Ovary (tissue), 9 donors: ENCODE measurements around the gene ADAM33. TPM values are rescaled to one million over a fixed set of nuclear protein-coding genes. Genes with fewer than 3 reads are reported as not detected.

Experiments used
- DNase-seq, 5 donors: peaks; one replicate each; pipeline ENCODE4 v3.0.0-alpha.2; 2019 to 2020
- H3K27ac ChIP-seq, 2 donors: fragments of 200-600 bp; one replicate each; pipeline versions ENCODE4 v1.5.1 to v1.8.0; 2019 to 2022
- H3K27me3 ChIP-seq: fragments of 200-600 bp; one replicate; pipeline ENCODE4 v1.8.0; 2022
- H3K36me3 ChIP-seq: fragments of 200-600 bp; sonication (generic); one replicate; pipeline ENCODE4 v1.5.1; 2019
- H3K4me1 ChIP-seq: one replicate; pipeline ENCODE4 v1.8.1; 2013; ENCODE audit warnings: mild to moderate bottlenecking, moderate library complexity; ENCODE audit not compliant: insufficient read depth
- H3K4me3 ChIP-seq: fragments of 200-600 bp; sonication (generic); one replicate; pipeline ENCODE4 v1.5.1; 2017
- H3K9me3 ChIP-seq, 2 donors: fragments of 200-600 bp in 1 of 2; sonication (generic) in 1 of 2; one replicate each; pipeline versions ENCODE4 v1.5.1 to v1.8.1; 2013 to 2019; ENCODE audit warnings: mild to moderate bottlenecking in 1 of 2, moderate library complexity in 1 of 2
- CTCF ChIP-seq, 3 donors: fragments of 450-650 bp in 2 of 3; fragments of 200-600 bp in 1 of 3; IDR thresholded peaks; one replicate each; pipeline versions ENCODE4 v1.5.1 to v1.8.0; 2016 to 2022; ENCODE audit warnings: antibody characterized with exemption in 3 of 3, mild to moderate bottlenecking in 1 of 3
- EP300 ChIP-seq: sonication (generic); formaldehyde crosslinking; IDR thresholded peaks from one replicate; pipeline ENCODE4 v1.6.1; 2017; ENCODE audit warnings: antibody characterized with exemption
- POLR2A ChIP-seq: fragments of 450-650 bp; IDR thresholded peaks from one replicate; pipeline ENCODE4 v1.6.1; 2017; ENCODE audit warnings: antibody characterized with exemption, mild to moderate bottlenecking, moderate library complexity
- WGBS, 3 donors: extraction: QIAGEN DNeasy Blood & Tissue Kit in 1 of 3; methylation state at CpG; one replicate each; pipeline versions ENCODE4 v1.1.5 to v1.1.7; 2013 to 2017; 5-methylcytosine and 5-hydroxymethylcytosine counted together
- intact Hi-C, 4 donors: fragments of 100-400 bp; cut with DNase I; formaldehyde crosslinking; loops; one replicate each; pipeline versions ENCODE4 v1.11.0 to v1.15.1; 2022 to 2023
- polyA plus RNA-seq, 2 donors: library from polyadenylated mRNA; stranded (reverse); fragments of 200-250 nt in 1 of 2; fragments of 350-450 nt in 1 of 2; fragmentation: Illumina TruSeq in 1 of 2; extraction: RNeasy Lipid Tissue Mini Kit (QIAGEN cat#74804) in 1 of 2; gene quantifications; one replicate each; pipeline ENCODE4 v1.2.3, GENCODE V29; 2013 to 2014
- total RNA-seq, 7 donors: library from RNA; depleted of rRNA in 2 of 7; stranded (reverse); fragments of >200 nt in 2 of 7; fragmentation: NEBNext Ultra II Directional in 3 of 7; extraction: Animal tissue kit (Norgen Biotek cat#: 25700) in 3 of 7; gene quantifications; one replicate each; pipeline versions ENCODE4 v1.1.0 to v1.2.4, GENCODE V29; 2016 to 2023
- donor health status: DM: no; HTN: no; CAD: no; lungs with moderate emphysema.
- donor health status: DM: no; HTN: no; CAD: no.
- donor health status: Bipolar disorder and iron deficiency.
- donor health status: DM: yes; HTN: yes; CAD: no.
- donor health status: DM: no; HTN: no; CAD: no.
- donor health status: DM: yes; HTN: yes; CAD: no.

ADAM33 gene
- total and polyA plus RNA-seq, 9 donors: 12.4 to 68.1 (median 26.1) TPM

DNA sequence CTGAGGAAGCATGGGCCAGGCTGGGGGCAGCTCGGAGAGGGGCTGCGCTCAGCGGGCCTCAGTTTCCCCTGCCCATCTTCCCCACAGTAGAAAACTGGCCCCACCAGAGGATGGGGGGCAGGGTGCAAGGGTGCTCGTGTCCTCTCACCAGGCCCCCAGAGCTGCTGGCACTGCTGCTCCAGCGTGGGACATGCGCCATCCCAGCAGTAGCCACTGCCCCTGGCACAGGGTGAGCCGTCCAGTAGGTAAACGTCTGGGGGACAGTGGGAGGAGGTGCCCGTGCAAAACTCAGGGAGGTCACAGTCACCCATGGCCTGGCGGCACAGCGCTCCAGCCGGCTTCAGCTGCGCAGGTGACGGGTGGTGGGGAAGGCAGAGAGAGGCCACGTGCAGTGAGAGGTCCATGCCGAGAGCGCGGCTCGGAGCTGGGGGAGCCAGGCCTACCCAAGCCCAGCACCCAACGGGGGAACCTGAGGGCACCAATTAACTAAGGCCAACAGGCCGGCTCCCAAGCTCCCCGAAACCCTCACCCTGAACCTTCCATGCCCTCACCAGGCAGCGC, 9.7 kb downstream of the ADAM33 start:
- intact Hi-C loops: no loop called here
- peak in 1 of 5 donors; percentile 31 for DNase-seq
- H3K27me3 ChIP-seq: no peaks in the 10 kb centered on the region
- no peak overlapping the region for H3K4me3 ChIP-seq
- TF ChIP-seq POLR2A (no peak), CTCF (IDR thresholded peaks at IDR 0.05) (no peak), EP300 (no peak)
- no peak overlapping the region for H3K27ac ChIP-seq
- no peaks in the 10 kb centered on the region for H3K36me3 ChIP-seq
- 67 to 87% (median 75%) methylated on average over 20 to 23 of the region's 23 CpGs for WGBS, 3 donors
- H3K9me3 ChIP-seq: no peaks in the 10 kb centered on the region
- H3K4me1 ChIP-seq: no peaks in the 10 kb centered on the region

- no peaks in the 10 kb centered on the region for H3K36me3 ChIP-seq
- H3K9me3 ChIP-seq: no peaks in the 10 kb centered on the region
- no peak overlapping the region for H3K27ac ChIP-seq
- no peaks in the 10 kb centered on the region for H3K27me3 ChIP-seq
- TF ChIP-seq EP300 (no peak), CTCF (IDR thresholded peaks at IDR 0.05) (no peak), POLR2A (no peak)
- H3K4me1 ChIP-seq: no peaks in the 10 kb centered on the region
- intact Hi-C loops: no loop called here
- no peak overlapping the region for H3K4me3 ChIP-seq
- no peak for DNase-seq
- 90 to 91% (median 91%) methylated on average over 8 to 10 of the region's 10 CpGs for WGBS, 3 donors
These were observed 10.9 kb downstream of the ADAM33 start for GRCh38 chr20:3670945-3671344.

DNA sequence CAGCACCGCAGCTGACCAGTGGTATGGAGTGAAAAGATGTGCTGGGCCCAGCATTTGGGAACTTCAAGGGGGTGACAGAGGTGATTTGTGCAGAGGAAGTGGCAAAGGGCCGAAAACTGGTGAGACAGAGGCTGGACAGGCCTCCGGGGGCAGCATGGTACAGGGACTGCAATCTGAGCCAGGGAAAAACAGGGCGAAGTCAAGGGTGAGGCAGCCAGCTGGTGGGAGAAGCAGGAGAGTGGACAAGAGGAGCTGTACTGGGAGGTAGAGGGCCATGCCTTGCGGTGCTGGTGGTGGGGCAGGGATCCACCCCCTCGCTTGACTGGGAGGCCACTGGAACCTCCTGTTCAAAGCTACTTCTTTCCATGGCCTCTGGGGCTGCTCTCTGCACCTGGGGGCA, 11.3 kb downstream of the ADAM33 start:
- Histone ChIP-seq H3K36me3 (no peaks in the 10 kb centered on the region), H3K9me3 (no peaks in the 10 kb centered on the region), H3K4me1 (no peaks in the 10 kb centered on the region), H3K4me3 (no peak overlapping the region), H3K27me3 (no peaks in the 10 kb centered on the region), H3K27ac (no peak overlapping the region)
- TF ChIP-seq POLR2A (no peak), CTCF (IDR thresholded peaks at IDR 0.05) (no peak), EP300 (no peak)
- no peak for DNase-seq
- 82 to 87% (median 84%) methylated on average over 6 of the region's 6 CpGs for WGBS, 3 donors
- intact Hi-C loops: no loop called here

GRCh38 chr20:3669710-3670367, 12.0 kb downstream of the ADAM33 start:
- Histone ChIP-seq H3K27ac (no peak overlapping the region), H3K4me3 (no peak overlapping the region), H3K4me1 (no peaks in the 10 kb centered on the region), H3K36me3 (no peaks in the 10 kb centered on the region), H3K9me3 (no peaks in the 10 kb centered on the region), H3K27me3 (no peaks in the 10 kb centered on the region)
- WGBS, 3 donors: 87% methylated on average over 13 of the region's 13 CpGs
- no peak for DNase-seq
- no peak for TF ChIP-seq CTCF (IDR thresholded peaks at IDR 0.05)
- no peak for TF ChIP-seq POLR2A
- no peak for TF ChIP-seq EP300
- intact Hi-C loops: no loop called here
